Jurkat, Clone E6-1 (cell line): Measurements from ENCODE around the gene PGRMC1.
"Not testable (repeated sequence)": the region's sequence is repeated elsewhere in the genome, so short reads cannot be mapped to it uniquely, and the experiment has no call there.

Experiments used
- DNase-seq: peaks from one replicate; pipeline ENCODE4 v3.0.0-alpha.2; 2011; ENCODE audit warnings: low read depth, low spot score
- H3K4me3 ChIP-seq: 2 replicates; pipeline ENCODE4 v1.5.1; 2011; ENCODE audit warnings: mild to moderate bottlenecking, low read length, control low read depth, moderate library complexity

PGRMC1 gene

DNA sequence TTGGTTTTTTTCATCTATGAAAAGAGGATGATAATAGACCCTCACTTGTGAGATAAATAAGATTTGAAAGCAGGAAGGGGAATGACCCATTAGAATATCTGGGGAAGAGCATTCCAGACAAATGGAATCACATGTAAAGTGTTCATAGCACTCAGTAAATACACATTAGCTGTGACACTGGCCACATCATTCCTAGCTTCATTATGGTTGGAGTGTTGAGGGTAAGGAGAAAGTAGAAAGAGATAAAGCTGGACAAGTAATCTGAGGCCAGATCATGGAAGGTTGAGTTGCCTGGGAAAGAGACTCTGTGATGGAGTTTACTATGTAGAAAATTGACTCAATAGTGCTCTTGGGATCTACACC lies 6.9 kb upstream of the PGRMC1 start:
- no peak for DNase-seq
- H3K4me3 ChIP-seq = no peak overlapping the region

DNA sequence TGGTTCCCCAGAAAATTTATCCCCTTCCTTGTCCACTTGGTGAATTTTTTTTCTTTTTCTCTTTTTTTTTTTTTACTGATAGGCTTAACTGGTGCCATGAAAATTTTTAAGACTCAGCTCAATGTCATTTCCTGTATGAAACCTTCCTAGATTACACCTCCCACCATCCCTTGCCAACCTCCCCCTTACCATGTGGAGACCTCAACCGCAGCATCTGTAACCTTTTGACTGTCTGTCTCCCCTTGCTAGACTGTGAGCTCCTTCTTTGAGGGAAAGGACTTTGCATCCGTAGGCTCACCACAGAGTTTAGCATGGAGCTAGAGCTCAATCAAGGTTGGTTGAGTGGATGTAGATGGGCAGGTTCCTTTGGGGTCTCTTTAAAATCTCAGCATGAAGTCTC lies 5.2 kb upstream of the PGRMC1 start:
- H3K4me3 ChIP-seq = no peak overlapping the region
- DNase-seq = no peak

DNA sequence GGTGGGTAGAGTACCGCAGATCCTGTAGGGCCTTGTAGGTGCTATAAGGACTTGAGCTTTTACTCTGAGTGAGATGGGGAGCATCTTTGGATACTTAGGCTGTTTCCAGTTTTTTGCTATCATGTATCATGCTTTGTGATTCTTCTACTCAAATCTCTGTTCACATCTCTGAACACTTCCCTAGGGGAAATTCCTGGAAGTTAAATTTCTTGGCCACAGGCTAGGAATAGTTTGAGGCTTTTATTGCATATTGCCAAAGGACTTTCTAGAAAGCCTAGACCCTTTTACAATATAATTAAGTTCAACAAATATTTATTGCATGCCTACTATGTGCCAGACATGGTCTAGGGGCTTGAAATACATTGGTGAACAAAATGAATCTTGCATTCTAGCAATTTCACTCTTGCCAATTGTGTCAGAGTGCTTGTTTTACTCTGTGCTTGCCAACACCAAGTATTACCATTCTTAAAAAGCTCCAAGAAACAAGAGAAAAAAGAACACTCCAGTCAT lies 4.1 kb upstream of the PGRMC1 start:
- no peak for DNase-seq
- H3K4me3 ChIP-seq = no peak overlapping the region

DNA sequence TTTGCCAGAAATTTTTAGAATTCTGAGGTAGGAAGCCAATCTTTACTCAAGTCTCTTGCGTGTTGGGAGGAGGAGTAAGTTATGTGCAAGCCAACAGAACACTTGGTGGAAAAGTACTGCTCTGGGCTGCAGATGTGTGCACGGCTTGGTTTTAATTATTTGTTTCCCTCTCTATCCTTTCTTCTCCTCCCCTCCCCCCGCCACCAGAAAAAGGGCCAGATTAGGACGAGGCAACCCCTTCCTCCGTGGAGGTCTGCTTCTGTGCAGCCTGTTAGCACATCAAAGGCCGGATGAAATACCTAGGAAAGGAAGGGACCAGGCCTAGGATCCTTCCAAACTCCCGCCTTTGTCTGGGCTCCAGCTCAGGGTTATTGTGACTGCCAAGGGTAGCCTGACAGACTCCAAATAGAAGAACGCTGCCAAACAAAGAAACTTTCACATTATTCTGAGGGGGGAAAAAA lies 1.0 kb upstream of the PGRMC1 start:
- no peak for DNase-seq

DNA sequence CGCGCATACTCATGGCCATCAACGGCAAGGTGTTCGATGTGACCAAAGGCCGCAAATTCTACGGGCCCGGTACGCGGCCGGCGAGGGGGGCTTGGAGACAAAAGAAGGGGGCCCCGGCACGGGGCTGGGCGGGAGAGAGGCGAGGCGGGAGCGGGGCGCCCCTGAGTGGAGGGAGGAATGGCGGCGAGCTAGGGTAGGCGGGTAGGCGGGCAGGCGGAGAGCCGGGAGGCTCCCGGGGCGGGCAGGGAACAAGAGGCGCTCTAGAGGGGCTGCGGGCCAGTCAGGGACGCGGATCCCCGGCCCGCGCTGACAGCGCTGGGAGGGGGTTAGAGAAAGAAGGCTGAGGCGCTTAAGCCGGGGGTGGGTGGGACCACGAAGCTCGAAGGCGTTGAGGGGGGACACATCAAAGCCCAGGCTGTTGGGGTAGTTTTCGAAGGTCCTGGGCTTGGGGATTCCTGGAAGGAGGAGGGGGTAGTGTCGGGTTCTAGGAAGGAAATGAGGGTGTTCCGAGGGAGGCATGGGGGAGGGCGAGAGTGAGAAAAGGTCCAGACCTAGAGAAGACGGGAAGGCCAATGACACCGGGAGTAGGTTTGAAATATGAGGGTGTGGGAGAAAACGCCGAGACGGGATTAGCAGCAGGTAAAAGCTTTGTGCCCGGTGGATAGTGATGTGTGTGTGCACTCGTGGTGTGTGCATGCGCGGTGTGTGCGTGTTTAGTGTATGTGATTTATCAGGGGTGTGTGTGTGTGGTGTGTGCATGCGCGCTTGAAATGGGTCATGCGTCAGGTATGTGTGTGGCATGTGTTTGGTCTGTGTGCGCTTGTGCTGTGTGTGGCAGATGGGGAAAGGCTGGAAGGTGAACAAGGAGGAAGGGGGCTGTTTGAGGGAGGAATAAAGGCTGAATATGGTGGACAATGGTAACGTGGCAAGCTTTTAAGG lies 807 bp downstream of the PGRMC1 start:
- DNase-seq = no peak
- H3K4me3 ChIP-seq = peak overlapping the region; percentile 71

More for the DNA sequence above, 1.0 kb upstream of the PGRMC1 start:
- no peak overlapping the region for H3K4me3 ChIP-seq

DNA sequence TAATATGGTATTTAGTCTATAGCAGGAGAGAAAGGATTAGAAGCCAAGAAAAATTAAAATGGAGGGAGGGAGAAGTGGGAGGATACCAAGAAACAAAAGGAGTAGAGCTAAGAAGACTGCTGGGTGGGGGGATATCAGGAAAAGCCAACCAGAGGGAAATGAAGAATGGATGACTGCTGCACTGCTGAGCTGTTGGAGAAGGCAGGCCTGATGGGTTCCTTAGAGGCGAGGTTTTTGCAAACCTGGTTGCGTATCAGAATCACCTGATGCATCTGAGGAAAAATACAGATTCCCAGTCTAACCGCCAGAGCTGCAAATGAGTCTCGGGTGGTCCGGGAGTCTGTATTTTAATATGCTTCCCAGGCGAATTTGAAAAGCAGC lies 1.5 kb downstream of the PGRMC1 start:
- DNase-seq = no peak
- H3K4me3 ChIP-seq = peak overlapping the region; percentile 71

DNA sequence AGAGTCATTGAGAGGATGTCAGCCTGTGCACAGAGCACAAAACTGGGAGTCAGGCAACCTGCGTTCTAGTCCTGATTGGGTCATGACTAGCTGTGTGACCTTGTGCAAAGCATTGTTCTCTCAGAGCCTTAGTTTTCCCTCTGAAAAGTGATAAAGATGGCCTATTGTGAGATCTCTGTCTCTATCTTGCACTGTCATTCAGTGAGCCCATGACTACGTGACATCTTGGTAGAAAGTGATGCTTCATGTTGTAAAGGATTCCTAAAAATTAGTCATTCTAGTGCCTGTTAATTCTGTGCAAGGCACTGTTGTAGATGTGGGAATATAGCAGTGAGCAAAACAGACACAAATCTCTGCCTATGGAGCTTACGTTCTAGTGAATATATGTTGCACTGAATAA lies 2.5 kb downstream of the PGRMC1 start:
- no peak for DNase-seq
- no peak overlapping the region for H3K4me3 ChIP-seq

DNA sequence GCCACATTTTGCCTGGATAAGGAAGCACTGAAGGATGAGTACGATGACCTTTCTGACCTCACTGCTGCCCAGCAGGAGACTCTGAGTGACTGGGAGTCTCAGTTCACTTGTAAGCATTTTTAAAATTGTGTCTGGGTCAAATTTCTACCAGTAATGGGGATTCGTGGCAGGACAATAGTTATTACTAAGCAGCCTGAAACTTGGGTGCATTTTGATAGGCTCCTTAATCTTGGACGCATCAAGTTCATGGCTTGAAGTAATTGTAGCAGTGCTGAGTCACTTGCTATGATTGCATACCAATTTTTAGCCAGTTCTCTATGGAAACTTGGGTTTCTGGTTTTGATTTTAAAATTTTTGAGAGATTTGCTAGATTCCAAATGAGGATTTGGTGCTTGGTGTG lies 4.3 kb downstream of the PGRMC1 start:
- H3K4me3 ChIP-seq = no peak overlapping the region
- no peak for DNase-seq

DNA sequence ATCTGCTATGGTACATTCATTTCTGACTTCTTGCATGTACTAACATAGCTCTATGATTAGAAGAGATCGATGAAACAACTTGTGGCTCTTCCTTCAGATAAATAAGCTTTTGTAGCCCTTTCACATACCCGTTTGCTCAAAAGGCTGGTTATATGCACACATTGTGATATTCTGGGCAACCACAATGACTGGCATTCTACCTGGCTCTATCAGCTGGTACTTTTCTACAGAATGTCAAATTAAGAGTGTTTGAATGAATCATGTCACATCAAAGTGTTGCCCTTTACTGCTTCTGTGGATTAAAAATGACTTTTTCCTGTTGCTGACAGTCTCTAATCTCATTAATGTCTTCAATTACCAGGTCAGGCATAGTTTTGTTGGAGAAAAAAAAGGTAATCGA lies 11.6 kb downstream of the PGRMC1 start:
- no peak overlapping the region for H3K4me3 ChIP-seq
- DNase-seq = no peak

DNA sequence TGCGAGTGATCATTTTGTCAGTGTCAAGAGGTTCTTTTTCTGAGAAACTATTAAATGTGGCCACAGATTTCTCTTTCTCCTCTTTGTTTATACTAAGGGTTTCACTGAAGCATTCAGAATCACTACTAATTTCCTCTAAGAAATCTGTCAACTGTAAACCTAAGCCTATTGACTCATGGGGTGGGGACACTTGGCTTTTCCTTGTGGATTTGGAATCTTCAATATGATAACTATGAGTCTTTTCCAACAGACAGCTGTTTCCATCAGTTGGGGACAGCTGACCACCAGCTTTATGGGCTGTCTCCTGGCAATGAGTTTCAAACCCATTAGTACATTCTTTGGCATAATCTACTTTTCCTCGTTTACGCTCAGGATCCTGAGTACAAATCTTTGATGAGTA lies 13.8 kb downstream of the PGRMC1 start:
- no peak overlapping the region for H3K4me3 ChIP-seq
- no peak for DNase-seq

DNA sequence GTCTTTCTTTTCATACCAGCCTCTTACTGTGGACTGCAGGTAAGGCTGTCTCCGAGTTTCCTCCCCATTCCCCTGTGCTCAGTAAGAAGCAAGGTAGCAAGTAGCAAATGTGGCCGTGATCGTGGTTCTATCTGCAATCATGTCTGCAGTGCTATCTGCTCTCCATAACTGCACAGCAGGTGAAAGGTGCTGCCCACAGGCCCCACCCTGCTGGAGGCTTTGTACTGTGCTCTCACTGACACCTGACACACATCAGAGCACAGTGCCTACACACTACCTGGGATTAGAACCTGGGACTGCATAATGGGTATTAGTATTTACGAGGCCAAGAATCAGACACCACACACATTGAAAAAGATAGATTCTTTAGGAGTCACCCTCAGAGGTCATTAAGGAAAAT lies 15.3 kb downstream of the PGRMC1 start:
- no peak for DNase-seq
- no peak overlapping the region for H3K4me3 ChIP-seq

DNA sequence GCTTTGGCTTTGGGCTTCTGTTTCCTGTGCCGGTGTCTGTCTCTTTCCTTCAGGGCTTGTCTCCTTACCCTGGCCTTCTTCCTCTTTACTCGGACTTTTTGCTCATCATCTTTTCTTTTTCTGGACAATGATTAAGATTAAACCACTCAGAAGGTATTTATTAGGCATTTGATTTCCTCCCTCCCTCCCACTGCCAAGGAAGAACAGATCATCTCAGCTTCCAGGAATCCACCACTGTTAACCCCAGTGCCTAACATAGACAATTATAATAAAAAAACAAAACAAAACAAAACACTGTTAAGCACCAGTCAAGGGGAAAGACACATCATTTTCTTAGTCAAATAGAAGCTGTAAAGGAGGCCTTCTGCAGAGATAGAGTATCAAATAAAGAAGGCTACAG lies 16.6 kb downstream of the PGRMC1 start:
- no peak for DNase-seq
- H3K4me3 ChIP-seq = no peak overlapping the region

DNA sequence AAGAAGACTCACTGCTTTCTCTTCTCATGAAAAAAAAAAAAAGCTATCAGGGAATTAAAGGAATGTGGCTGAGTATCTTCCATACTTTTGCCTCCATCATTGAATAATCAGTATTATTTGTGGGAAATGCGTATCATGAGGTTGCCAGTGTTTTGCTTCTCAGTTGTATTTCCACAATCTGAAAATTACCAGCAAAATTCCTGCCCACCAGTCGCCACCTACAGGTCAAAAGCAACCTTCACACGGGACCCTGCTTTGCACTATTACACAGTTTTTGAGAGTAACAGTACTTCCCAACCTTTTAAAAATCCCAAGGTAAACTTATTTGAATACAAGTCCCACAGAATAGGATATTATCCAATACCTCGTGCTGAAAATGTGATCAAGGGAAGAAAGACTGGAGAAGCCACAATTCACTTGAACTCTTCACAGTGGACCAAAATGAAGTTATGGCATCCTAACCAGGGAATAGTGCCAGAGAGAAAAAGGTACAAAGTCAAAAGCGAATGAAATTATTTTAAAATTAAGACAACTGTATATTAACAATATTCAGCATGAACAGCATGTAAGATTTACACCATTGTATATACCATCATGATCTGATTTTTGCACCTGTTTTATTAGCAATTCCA lies 30.4 kb downstream of the PGRMC1 start:
- DNase-seq = no peak
- H3K4me3 ChIP-seq = no peak overlapping the region

DNA sequence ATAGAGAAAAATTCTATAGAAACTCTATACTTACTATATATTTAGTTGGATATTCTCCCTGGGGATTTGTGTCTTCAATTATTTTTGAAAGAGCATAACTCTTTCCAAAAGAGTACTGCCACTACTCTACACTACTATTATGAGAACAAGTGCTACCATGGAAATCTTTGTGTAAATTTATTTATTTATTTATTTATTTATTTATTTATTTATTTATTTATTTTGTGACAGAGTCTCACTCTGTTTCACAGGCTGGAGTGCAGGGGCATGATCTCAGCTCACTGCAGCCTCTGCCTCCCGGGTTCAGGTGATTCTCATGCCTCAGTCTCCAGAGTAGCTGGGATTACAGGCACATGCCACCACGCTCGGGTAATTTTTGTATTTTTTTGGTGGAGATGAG lies 31.0 kb downstream of the PGRMC1 start:
- H3K4me3 ChIP-seq, DNase-seq: not testable (repeated sequence)

DNA sequence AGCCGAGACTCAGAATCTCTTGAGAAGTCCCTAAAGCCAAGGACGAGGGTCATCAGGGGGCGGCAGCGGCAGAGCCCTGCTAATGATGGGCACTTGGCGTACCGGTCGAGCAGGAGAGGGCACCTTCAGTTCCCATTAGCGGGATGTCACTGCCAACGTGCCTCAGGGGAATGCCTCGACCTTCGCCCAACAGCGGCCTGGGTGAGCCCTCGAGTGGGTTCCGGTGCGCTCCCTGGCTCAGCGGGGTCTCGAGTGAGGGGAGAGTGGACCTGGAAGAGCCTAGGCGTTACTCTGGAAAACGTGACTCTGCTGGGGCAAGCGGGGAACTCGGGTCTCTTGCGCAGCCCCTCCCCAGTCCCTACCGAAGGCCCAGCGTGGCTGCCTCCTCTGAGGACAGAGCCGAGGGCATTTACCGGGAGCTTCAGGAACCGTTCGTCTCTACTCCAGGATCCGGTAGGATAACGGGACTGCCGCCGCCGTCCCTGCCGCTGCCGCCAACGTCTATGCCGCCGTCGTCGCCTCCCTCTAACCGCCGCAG lies 36.9 kb downstream of the PGRMC1 start:
- no peak for DNase-seq
- no peak overlapping the region for H3K4me3 ChIP-seq

DNA sequence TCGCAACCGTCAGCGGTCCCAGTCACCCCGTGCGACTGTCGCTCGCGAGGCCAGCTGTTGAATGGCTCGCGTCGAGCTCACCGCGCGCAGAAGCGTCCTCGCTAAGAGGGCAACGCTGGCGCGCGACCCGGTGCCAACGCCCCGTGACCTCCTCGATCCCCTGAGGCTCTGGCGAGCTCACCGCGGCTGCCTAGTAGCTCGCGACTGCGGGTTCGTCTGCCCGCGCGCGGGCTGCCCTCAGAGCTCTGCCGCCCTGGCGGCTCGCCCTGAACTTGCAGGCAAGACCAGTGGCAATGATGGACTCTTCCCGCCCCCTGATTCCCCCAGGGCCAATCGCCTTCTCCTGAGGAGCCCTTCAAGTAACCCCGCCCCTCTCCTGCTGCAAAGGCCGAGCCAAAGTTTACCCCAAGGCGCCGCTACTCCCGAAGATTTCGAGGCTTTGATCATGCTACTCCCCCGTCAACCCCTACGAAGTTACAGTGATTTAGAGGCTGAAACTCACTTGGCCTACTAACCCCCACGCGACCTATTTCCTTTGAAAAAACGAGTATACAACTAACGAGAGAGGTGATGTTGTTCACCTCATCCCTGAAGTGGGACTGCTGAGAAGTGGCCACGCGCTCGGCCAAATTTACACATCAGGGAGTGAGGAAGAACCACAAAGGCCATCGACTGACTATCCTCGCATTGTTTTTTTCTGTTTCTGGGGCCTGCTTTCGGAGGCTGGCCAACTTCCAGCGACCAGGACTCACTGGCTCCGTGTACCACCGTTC lies 37.5 kb downstream of the PGRMC1 start:
- H3K4me3 ChIP-seq = no peak overlapping the region
- DNase-seq = no peak

DNA sequence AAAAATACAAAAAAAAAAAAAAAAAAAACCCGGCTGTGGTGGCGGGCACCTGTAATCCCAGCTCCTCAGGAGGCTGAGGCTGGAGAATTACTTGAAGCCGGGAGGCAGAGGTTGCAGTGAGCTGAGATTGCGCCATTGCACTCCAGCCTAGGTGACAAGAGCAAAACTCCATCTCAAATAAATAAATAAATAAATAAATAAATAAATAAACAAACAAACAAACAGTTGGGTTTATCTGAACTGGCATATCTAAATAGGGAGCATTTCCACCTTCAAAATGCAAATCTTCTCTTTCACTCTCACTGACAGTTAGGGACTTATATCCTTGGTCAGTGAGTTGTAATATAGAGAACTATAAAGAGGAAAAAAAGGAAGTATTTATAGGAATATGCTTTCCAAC lies 46.3 kb downstream of the PGRMC1 start:
- DNase-seq, H3K4me3 ChIP-seq: not testable (repeated sequence)

DNA sequence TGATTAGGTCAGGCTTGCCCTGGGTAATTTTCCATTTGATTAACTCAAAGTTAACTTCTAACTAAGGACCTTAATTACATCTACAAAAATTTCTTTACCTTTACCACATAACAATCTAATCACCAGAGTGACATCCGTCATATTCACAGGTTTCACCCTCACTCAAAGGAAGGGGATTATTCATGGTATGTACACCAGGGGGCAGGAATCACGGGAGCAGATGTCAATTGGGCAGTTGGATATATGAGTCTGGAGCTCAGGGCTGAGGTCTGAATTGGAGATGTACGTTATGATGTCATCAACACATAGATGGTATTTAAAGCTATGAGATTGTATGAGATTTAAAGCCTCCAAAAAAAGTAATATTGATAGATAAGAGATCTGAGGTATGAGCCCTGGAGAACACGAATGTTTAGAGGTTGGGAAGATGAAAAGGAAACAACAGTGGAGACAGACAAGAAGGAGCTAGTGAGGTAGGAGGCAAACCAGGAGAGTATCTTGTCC lies 52.9 kb downstream of the PGRMC1 start:
- no peak for DNase-seq
- H3K4me3 ChIP-seq = no peak overlapping the region

DNA sequence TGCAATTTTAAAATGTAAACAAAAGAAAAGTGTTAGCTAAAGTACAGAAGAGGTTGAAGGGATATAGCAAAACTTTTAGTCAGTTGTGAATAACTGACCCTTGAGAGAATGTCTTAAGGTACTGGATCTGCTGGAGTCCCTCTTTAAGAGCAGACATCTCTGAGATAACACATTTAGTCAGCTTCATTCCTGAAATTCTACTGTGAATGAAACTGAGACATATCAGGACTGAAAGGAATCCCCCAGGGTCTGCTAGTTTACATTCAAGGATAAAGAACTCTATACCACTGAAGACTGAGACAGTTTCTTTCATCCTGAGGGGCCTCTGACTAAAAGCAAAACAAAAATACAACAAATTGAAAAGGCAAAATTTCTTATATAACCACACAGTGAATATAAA lies 54.4 kb downstream of the PGRMC1 start:
- no peak for DNase-seq
- no peak overlapping the region for H3K4me3 ChIP-seq
